WTC11 (cell line): Measurements from ENCODE around the gene PCLAF.

Source experiments
- AFF4 ChIP-seq: sonication (generic); formaldehyde crosslinking; IDR thresholded peaks from 2 replicates; pipeline ENCODE4 v1.8.1; 2023; ENCODE audit warnings: mild to moderate bottlenecking, missing genetic modification reagents, borderline replicate concordance
- CTCF ChIP-seq: fragments of 200-600 bp; IDR thresholded peaks from 2 replicates; pipeline ENCODE4 v1.8.0; 2022; ENCODE audit warnings: antibody characterized with exemption
- MAX ChIP-seq: sonication (generic); formaldehyde crosslinking; IDR thresholded peaks from 2 replicates; pipeline ENCODE4 v1.8.0; 2022; ENCODE audit warnings: mild to moderate bottlenecking, missing genetic modification reagents
- ZNF416 ChIP-seq: fragments of 250-450 bp; sonication (Bioruptor Pico); IDR thresholded peaks from 2 replicates; pipeline ENCODE4 v1.9.0; 2021; ENCODE audit warnings: mild to moderate bottlenecking, inconsistent platforms

GRCh38 chr15:64333516-64333915 is 47.7 kb downstream of the PCLAF start:
- no peak for TF ChIP-seq ZNF416 (CRISPR knock-in tag)
- no peak for TF ChIP-seq CTCF
- no peak for TF ChIP-seq MAX (CRISPR knock-in tag)
- no peak for TF ChIP-seq AFF4
